K562 (cell line): ENCODE data around the gene ITPKA. TPM values are rescaled to one million over a fixed set of nuclear protein-coding genes. Genes with fewer than 3 reads are reported as not detected.

Source experiments
- ATAC-seq: fragments of 200-7000 bp; cut with Tn5 transposase; 3 replicates; pipeline ENCODE4 v1.9.1; 2020; ENCODE audit warnings: moderate library complexity
- BruUV-seq: library from RNA; stranded (reverse); fragments of 400-500 nt; replicated peaks from 2 replicates; lab custom pipeline; 2021; lab: Mats Ljungman, UMichigan
- CTCF ChIA-PET: fragments of 300-600 bp; formaldehyde crosslinking; extraction: SDS; loops from one replicate; lab custom pipeline; 2021; ENCODE audit warnings: low intra/inter-chr PET ratio; lab: Yijun Ruan, JAX
- POLR2A ChIA-PET: fragments of 300-600, 350-650 bp; sonication (Branson Sonifier 250); formaldehyde crosslinking; extraction: SDS; loops from one replicate; lab custom pipeline; 2021; ENCODE audit warnings: antibody characterized with exemption, inconsistent platforms; lab: Yijun Ruan, JAX
- DNase-seq, 4 experiments: peaks; one replicate each; pipeline versions ENCODE4 v3.0.0 to v3.0.0-alpha.2; 2011 to 2018; ENCODE audit warnings: low spot score in 3 of 4, mixed read lengths in 3 of 4; ENCODE audit errors: extremely low read depth in 1 of 4
- FAIRE-seq: peaks from 2 replicates; lab custom pipeline; 2011; peaks lifted over from hg19 to GRCh38; lab: Jason Lieb, UNC
- H2AFZ ChIP-seq: 2 replicates; pipeline ENCODE4 v1.6.0; 2011; ENCODE audit warnings: low read depth, low read length, control low read depth, inconsistent platforms
- H3K27ac ChIP-seq: fragments of 200-600 bp; 3 replicates; pipeline ENCODE4 v1.8.0; 2011; ENCODE audit warnings: low read depth, mild to moderate bottlenecking, control low read depth, inconsistent platforms, low read length, moderate library complexity, mixed read lengths; ENCODE audit errors: extremely low read depth
- H3K27me3 ChIP-seq, 2 experiments: fragments of 300-600 bp in 1 of 2; 2 replicates in 1 of 2; 3 replicates in 1 of 2; pipeline versions ENCODE4 v1.6.0 to v1.8.0; 2011; ENCODE audit warnings: inconsistent platforms in 2 of 2, low read length in 2 of 2, mild to moderate bottlenecking in 1 of 2, mixed read lengths in 1 of 2, moderate library complexity in 1 of 2; ENCODE audit not compliant: control insufficient read depth in 2 of 2, insufficient read depth in 2 of 2
- H3K36me3 ChIP-seq: fragments of 300-600 bp; 3 replicates; pipeline ENCODE4 v1.8.0; 2011; ENCODE audit warnings: mild to moderate bottlenecking, low read length, inconsistent platforms; ENCODE audit not compliant: control insufficient read depth, insufficient read depth
- H3K4me1 ChIP-seq, 2 experiments: fragments of 200-600 bp in 1 of 2; replicated peaks in 1 of 2; 2 replicates in 1 of 2; 3 replicates in 1 of 2; pipeline versions ENCODE4 v1.5.1 to v1.8.0; 2011; ENCODE audit warnings: inconsistent platforms in 2 of 2, low read length in 2 of 2, mild to moderate bottlenecking in 1 of 2, mixed read lengths in 1 of 2, moderate library complexity in 1 of 2; ENCODE audit not compliant: control insufficient read depth in 2 of 2, insufficient read depth in 2 of 2
- H3K4me2 ChIP-seq: 2 replicates; pipeline ENCODE4 v1.6.1; 2011; ENCODE audit warnings: low read length, control low read depth, inconsistent platforms, mixed read lengths; ENCODE audit not compliant: insufficient read depth
- H3K4me3 ChIP-seq: fragments of 200-600 bp; sonication (generic), shearing (Covaris generic); 2 replicates; pipeline ENCODE4 v1.5.1; 2016; ENCODE audit warnings: control low read depth, inconsistent platforms
- H3K79me2 ChIP-seq: fragments of 200-600 bp; 3 replicates; pipeline ENCODE4 v1.8.0; 2011; ENCODE audit warnings: low read length, inconsistent platforms; ENCODE audit not compliant: control insufficient read depth, insufficient read depth
- H3K9ac ChIP-seq, 2 experiments: 2 replicates each; pipeline versions ENCODE4 v1.6.0 to v1.6.1; 2011; ENCODE audit warnings: low read depth in 2 of 2, low read length in 2 of 2, control low read depth in 1 of 2, inconsistent platforms in 1 of 2, mild to moderate bottlenecking in 1 of 2, mixed read lengths in 1 of 2; ENCODE audit not compliant: insufficient read depth in 1 of 2
- H3K9me1 ChIP-seq: one replicate; pipeline ENCODE4 v1.6.0; 2011; ENCODE audit warnings: inconsistent platforms, mild to moderate bottlenecking, low read length, moderate library complexity; ENCODE audit not compliant: control insufficient read depth, insufficient read depth
- H3K9me3 ChIP-seq: replicated peaks from 2 replicates; pipeline ENCODE4 v1.5.1; 2011; ENCODE audit warnings: low read depth, low read length, inconsistent platforms; ENCODE audit not compliant: control insufficient read depth, insufficient read depth
- H4K20me1 ChIP-seq: replicated peaks from 2 replicates; pipeline ENCODE4 v1.6.1; 2011; ENCODE audit warnings: low read length, inconsistent platforms, mixed read lengths; ENCODE audit not compliant: control insufficient read depth, insufficient read depth
- BCL6 ChIP-seq: fragments of 250-450 bp; sonication (Bioruptor Pico); IDR thresholded peaks from 2 replicates; pipeline ENCODE4 v1.4.0; 2020
- HNRNPK ChIP-seq: fragments of 200-400 bp; formaldehyde crosslinking; IDR thresholded peaks from one replicate; pipeline ENCODE4 v1.6.1; 2018; ENCODE audit warnings: mild to moderate bottlenecking, low read depth, low read length; ENCODE audit not compliant: poor library complexity, severe bottlenecking
- NCOR1 ChIP-seq: fragments of 450-650 bp; IDR thresholded peaks from 2 replicates; pipeline ENCODE4 v1.6.1; 2016; ENCODE audit warnings: mild to moderate bottlenecking, moderate library complexity
- PCBP1 ChIP-seq: fragments of 200-400 bp; formaldehyde crosslinking; IDR thresholded peaks from 2 replicates; pipeline ENCODE4 v1.6.1; 2018; ENCODE audit warnings: mild to moderate bottlenecking, low read depth, low read length; ENCODE audit not compliant: poor library complexity, severe bottlenecking
- POLR2G ChIP-seq: fragments of 200-400 bp; formaldehyde crosslinking; IDR thresholded peaks from 2 replicates; pipeline ENCODE4 v1.6.1; 2017; ENCODE audit warnings: low read depth, mild to moderate bottlenecking, antibody characterized with exemption, low read length, moderate library complexity
- RBFOX2 ChIP-seq: fragments of 200-400 bp; formaldehyde crosslinking; IDR thresholded peaks from 2 replicates; pipeline ENCODE4 v1.6.1; 2017; ENCODE audit warnings: low read depth, mild to moderate bottlenecking, low read length, moderate library complexity
- TCF7L2 ChIP-seq: fragments of 150-350 bp; IDR thresholded peaks from 2 replicates; pipeline ENCODE4 v1.6.1; 2016; ENCODE audit warnings: low read depth, mild to moderate bottlenecking, low read length, moderate library complexity
- ZBTB33 ChIP-seq: sonication (generic); formaldehyde crosslinking; IDR thresholded peaks from 2 replicates; pipeline ENCODE4 v1.8.1; 2023; ENCODE audit warnings: mild to moderate bottlenecking, missing genetic modification reagents
- WGBS: fragments of 100-300 bp; shearing (Covaris generic); methylation state at CpG from one replicate; pipeline ENCODE4 v1.1.6; 2016; ENCODE audit warnings: low coverage, mixed read lengths; ENCODE audit not compliant: insufficient coverage; ENCODE audit errors: missing lambda C conversion rate; 5-methylcytosine and 5-hydroxymethylcytosine counted together
- in situ Hi-C: fragments of 300-500 bp; cut with MboI; formaldehyde crosslinking; loops from 4 replicates; pipeline ENCODE4 v1.15.0; 2018; ENCODE audit warnings: inconsistent platforms, mixed read lengths
- intact Hi-C: fragments of 100-400 bp; cut with micrococcal nuclease; formaldehyde crosslinking; loops from 2 replicates; pipeline ENCODE4 v1.14.2; 2022
- polyA plus RNA-seq, 8 experiments: library from polyadenylated mRNA; depleted of rRNA in 4 of 8; stranded (reverse) in 5 of 8; unstranded in 3 of 8; fragments of >200 nt; fragmentation: Nextera tagmentation in 2 of 8; fragmentation: Illumina TruSeq in 1 of 8; extraction: Ambion mirVana in 2 of 8; extraction: Trizol in 1 of 8; gene quantifications; 2 replicates each; pipeline versions ENCODE4 v1.2.1 to v1.2.3, GENCODE V29; 2011 to 2014; ENCODE audit warnings: inconsistent platforms in 1 of 8, missing spikeins in 1 of 8
- total RNA-seq, 7 experiments: library from RNA; depleted of rRNA in 6 of 7; stranded (reverse); fragments of >200 nt in 6 of 7; fragmentation: Illumina TruSeq in 2 of 7; extraction: Trizol in 2 of 7; gene quantifications; 2 replicates each; pipeline versions ENCODE4 v1.2.1 to v1.2.3, GENCODE V29; 2011 to 2021; ENCODE audit warnings: low replicate concordance in 1 of 7

ITPKA gene
- total and polyA plus RNA-seq, 9 of the 15 experiments (the other 6 are each of a cell fraction or from before 2014, with no cell fraction given), result 0.14 to 68.4 (median 11.5) TPM

- no peak for TF ChIP-seq TCF7L2
- peak; percentile 30 for TF ChIP-seq PCBP1
- TF ChIP-seq BCL6 (CRISPR knock-in tag), result no peak
Measured at GRCh38 chr15:41501931-41502794, 8.5 kb downstream of the ITPKA start (continued).

GRCh38 chr15:41502795-41503668, 9.4 kb downstream of the ITPKA start:
- 93% methylated on average over 26 of the region's 54 CpGs for WGBS
- no TSS peak for BruUV-seq
- peak; percentile 58 for TF ChIP-seq RBFOX2
- TF ChIP-seq ZBTB33 (CRISPR knock-in tag), result 0 out of 2 replicates have a peak, but pooled peaks have one; percentile 32
- TF ChIP-seq POLR2G, result peak; percentile 65
- no peak for TF ChIP-seq HNRNPK
- TF ChIP-seq NCOR1, result no peak
- TF ChIP-seq, all 486 proteins: peak for 3
- intact Hi-C loops (no loop called here), in situ Hi-C loops (no loop called here)
- Histone ChIP-seq H3K9me1 (no peaks in the 10 kb centered on the region), H3K9ac (no peak overlapping the region), H3K9me3 (no peaks in the 10 kb centered on the region), H3K36me3 (peaks cover 24% of the 10 kb centered on the region; the same call in 2 of the 3 replicates), H3K79me2 (0 out of 3 replicates have a peak, but pooled peaks cover 4% of the 10 kb centered on the region), H3K4me1 (no peaks in the 10 kb centered on the region; a peak in 1 of 5 replicates), H3K4me2 (no peak overlapping the region), H3K4me3 (no peak overlapping the region), H2AFZ (no peak overlapping the region), H3K27me3 (no peaks in the 10 kb centered on the region), H4K20me1 (no peaks in the 10 kb centered on the region), H3K27ac (no peak overlapping the region)
- ATAC-seq (no peak), DNase-seq (no peak), FAIRE-seq (no peak)
- CTCF ChIA-PET, result no interaction called here
- POLR2A ChIA-PET, result interaction anchor here (0.7 to 1.3 kb wide), 3 partner anchors 10 to 288 kb away, joined by 3 read pairs; no protein-coding TSS in a partner anchor
